Measurements from ENCODE around the gene SVIL.
"Not testable (repeated sequence)": the region's sequence is repeated elsewhere in the genome, so short reads cannot be mapped to it uniquely, and the experiment has no call there.

Gene SVIL

GRCh38 chr10:29515104-29515503 is 119.7 kb downstream of the SVIL start:
- not testable (repeated sequence) for DNase-seq (ENCODE audit: low spot score)

DNA sequence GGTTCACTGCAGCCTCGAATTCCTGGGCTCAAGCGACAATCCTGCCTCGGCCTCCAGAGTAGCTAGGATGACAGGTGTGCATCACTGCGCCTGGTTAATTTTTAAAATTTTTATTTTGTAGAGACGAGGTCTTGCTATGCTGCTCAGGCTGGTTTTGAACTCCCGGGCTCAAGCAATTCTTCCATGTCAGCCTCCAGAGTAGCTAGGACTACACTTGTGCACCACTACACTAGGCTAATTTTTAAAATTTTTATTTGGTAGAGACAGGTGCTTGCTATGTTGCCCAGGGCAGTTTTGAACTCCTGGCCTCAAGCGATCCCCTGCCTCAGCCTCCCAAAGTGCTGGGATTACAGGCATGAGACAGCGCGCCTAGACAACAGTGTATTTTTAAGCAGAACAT is 120.5 kb downstream of the SVIL start:
- no peak for DNase-seq (ENCODE audit: low spot score)

DNA sequence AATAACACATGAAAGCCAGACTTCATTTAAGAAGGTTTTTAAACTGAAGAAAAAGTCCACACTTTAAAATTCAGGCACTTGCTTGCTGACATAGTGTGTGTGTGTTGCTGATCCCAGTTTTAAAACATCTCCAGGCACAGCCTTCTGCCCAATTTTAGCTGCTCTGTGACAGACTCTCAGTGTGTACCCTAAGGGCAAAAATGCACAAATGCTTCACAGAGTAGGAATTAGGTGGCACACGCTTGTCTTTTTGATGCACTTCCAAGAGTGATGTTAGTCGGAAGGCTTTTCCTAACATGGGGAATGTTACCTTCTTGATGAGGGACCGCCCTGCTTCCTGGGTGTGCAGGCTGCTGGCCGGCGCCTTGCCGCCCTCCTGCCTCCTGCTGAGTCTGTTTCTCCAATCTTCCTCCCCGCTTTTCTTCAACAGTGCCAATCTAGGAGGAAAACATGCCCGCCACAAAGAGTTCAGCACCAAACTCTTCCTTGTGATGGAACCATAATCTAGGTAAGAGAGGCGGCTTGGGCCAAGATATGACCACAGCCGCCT is 122.3 kb downstream of the SVIL start:
- DNase-seq (ENCODE audit: low spot score), result no peak

- not testable (repeated sequence) for DNase-seq (ENCODE audit: low spot score)
These were observed 123.0 kb downstream of the SVIL start for GRCh38 chr10:29511806-29512205.

- not testable (repeated sequence) for DNase-seq (ENCODE audit: low spot score)
These were observed 124.2 kb downstream of the SVIL start for GRCh38 chr10:29510483-29511157.

- DNase-seq (ENCODE audit: low spot score), result no peak
These were observed 126.1 kb downstream of the SVIL start for GRCh38 chr10:29508554-29509244.

DNA sequence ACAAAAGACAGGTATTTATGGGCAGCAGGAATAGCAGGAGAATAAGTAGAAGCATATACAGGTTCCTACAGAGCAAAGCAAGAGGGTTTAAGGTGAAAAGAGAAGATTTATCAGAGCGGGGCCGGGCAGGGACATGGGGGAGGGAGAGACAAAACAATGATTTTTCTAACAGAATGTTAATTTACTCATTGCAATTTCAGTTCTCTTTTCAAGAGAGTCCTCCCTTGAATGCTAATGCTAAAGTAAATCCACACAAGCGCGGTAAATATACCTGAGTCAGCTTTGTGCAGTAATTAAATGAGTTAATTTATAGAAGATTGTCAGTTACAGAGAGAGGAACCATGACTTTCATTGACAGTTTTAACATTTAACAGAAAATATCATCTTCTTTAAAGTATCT is 127.0 kb downstream of the SVIL start:
- not testable (repeated sequence) for DNase-seq (ENCODE audit: low spot score)

DNA sequence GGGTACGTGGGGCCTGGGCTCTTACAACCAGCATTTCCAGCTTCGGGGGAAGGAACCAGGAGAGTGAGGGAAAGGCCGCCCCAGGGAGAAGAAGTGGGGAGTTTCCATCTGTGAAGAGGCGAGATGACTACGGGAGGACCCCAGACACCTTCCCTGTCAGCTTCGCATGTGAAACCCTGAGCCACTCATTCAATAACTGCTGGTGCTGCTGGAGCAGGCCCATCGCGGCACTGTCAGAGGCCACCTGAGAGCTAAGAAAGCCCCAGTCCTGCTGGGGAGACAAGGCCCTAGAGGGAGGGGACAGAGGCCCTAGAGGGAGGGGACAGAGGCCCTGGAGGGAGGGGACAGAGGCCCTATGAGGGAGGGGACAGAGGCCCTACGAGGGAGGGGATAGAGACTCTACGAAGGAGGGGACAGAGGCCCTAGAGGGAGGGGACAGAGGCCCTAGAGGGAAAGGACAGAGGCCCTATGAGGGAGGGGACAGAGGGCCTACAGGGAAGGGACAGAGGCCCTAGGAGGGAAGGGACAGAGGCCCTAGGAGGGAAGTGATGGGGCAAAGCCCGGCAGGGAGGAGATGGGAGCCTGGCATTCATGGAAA is 128.3 kb downstream of the SVIL start:
- not testable (repeated sequence) for DNase-seq (ENCODE audit: low spot score)

- DNase-seq (ENCODE audit: low spot score), result no peak
These were observed 132.4 kb downstream of the SVIL start for GRCh38 chr10:29502351-29502750.

DNA sequence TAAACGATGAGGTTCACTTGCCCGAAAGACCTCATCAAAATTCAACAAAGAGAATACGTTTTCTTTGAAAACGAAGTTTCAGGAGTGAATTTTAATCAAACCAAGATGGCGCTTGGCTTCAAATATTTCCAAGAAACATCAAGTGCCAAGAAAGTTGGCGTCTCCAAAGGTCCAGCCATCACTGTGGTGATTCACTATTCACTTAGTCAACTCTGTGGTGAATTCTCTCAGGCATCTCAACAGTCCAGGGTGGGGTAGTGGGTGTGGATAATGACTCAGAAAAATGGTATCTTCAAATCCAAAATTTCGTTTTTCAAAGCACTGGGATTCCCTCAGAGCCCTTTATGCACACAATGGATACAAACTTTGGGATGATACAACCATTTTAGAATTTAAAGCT is 133.1 kb downstream of the SVIL start:
- DNase-seq (ENCODE audit: low spot score), result no peak

- no peak for DNase-seq (ENCODE audit: low spot score)
These were observed 134.7 kb downstream of the SVIL start for GRCh38 chr10:29499993-29500537.

GRCh38 chr10:29496341-29497162 is 138.2 kb downstream of the SVIL start:
- DNase-seq (ENCODE audit: low spot score), result peak; percentile 40

GRCh38 chr10:29495366-29495765 is 139.4 kb downstream of the SVIL start:
- no peak for DNase-seq (ENCODE audit: low spot score)

GRCh38 chr10:29493697-29494096 is 141.1 kb downstream of the SVIL start:
- no peak for DNase-seq (ENCODE audit: low spot score)

- no peak for DNase-seq (ENCODE audit: low spot score)
These were observed 142.0 kb downstream of the SVIL start for GRCh38 chr10:29492774-29493173.

GRCh38 chr10:29491918-29492317 is 142.9 kb downstream of the SVIL start:
- DNase-seq (ENCODE audit: low spot score), result no peak

DNA sequence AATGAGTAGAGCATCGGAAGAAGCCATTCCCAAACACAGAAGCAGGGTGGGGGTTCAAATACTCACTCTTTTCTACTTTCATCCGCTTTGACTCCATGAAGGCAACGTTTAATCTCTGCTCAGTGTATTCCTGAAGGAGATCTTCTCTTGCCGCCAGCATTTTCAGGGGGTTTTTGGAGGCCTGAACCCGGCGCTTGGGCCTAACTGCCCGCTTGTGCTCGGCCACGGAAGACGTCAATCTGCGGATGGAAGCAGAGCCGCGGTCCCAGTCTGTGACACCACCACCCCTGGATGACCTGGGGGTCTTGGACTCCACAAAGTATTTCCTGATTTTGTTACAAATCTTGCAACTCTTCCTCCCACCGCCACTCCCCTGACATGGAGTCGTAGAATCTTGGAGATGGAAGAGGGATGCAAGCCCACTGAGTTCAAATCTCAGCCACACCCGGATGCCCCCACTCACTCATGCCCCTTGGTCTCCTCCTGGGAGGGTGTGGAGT is 143.9 kb downstream of the SVIL start:
- DNase-seq (ENCODE audit: low spot score), result not testable (repeated sequence)

DNA sequence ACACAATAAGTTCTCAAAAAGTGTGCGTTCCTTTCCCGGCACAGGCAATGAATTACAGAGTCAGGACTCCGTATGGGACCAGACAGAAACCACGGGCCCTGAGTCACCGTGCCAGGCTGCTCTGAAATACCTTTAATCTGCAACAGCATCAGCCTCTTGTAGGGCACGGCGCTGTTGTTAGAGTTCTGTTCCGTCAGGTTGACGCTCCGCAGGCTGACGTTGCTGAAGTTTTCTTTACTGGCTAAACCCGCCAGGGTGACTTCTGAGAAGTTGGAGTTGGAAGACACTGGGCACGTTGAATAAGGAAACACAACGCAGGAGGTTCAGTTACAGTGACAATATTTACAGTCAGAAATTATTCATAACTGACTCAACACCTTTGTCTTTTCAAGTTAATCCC is 146.3 kb downstream of the SVIL start:
- DNase-seq (ENCODE audit: low spot score), result not testable (repeated sequence)

DNA sequence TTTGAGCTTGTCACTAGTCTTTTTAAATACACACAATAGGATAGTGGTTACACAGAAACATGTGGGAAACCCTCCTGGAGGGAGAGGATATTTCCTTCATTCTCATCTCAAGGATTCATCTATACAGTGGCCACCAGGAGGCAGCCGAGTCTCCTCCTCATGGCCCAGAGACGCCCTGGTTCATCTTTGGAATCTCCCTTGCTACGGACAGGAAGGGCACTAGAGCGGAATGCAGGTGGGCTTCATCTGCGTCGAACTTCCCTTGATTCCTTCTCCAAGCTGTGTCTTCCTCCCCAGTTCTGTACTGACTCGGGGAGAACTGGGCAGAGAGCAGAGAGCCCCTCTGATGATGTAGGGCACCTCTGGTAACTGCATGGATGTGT is 146.9 kb downstream of the SVIL start:
- DNase-seq (ENCODE audit: low spot score), result not testable (repeated sequence)

DNA sequence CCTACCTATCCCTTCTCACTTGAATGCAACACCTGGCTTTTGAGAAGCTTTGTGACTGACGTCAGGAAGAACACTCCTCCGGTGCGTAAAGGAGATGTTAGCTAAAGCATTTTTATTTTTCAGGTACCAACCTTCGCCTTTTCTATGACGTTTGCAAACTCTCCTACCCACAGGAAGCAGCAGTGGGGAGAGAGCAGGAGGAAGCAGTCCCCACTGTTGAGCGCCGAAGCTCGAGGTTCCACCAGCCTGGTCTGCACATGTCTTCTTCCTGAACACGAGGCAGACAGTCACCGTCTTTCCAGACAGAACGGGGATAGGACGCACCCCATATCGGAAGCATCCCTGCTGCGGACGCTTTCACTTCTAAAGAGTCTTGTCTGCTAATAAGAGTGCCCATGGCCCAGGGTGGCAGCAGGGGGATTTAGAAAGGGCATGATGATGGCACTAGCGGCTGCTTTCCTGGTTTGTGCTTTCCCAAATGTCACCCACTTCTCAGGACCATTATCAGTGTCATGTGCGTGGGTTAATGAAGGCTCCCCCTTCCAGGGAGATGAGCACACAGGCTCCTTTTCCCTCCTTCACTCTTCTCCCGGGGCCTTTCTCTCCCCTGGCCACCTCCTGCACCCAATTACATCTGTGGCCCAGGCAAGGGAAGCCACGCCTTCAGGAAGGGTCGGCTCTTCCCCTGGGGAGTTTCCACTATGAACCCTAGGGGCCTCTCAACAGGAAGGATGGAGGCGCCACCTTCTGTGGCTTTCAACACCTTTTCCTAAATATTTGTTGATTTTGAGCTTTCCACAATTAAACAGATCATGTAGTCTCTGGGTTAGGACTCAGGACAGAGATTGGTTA is 147.5 kb downstream of the SVIL start:
- DNase-seq (ENCODE audit: low spot score), result not testable (repeated sequence)

- DNase-seq (ENCODE audit: low spot score), result no peak
These were observed 148.3 kb downstream of the SVIL start for GRCh38 chr10:29486433-29486832.
